OCI-LY7 (cell line): ENCODE data around the gene CXCR6.

Experiments used
- EZH2phosphoT487 ChIP-seq: fragments of 200-600 bp; sonication (generic); IDR thresholded peaks from 2 replicates; pipeline ENCODE4 v1.6.1; 2018; ENCODE audit warnings: low read depth, borderline replicate concordance, mild to moderate bottlenecking, mixed run types, antibody characterized with exemption, low read length, moderate library complexity, mixed read lengths
- TF ChIP-seq, protein P1 (sequence below): fragments of 200-600 bp; sonication (generic); conservative IDR thresholded peaks from 2 replicates; pipeline ENCODE4 v1.5.1; 2014; ENCODE audit warnings: mild to moderate bottlenecking, antibody characterized with exemption, low read length, moderate library complexity, mixed read lengths

DNA sequence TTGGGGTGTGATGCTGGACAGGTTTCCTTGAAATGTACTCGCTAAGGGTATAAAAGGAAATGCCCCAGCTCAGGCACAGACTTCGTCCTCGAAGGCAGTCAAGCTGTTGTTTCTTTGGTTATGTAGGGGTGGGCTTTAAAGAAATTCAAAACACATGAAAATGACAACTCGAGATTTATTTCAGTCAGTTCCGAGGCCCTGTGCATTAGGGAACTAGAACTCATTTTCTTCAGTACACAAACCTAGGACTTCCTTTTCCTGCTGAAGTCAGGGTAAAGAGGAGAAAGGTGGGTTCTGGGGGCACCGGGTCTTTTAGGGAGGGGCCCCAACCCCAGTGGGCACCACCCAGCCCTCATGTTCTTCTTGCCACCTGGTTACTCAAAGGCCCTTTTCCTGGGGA lies 49.2 kb upstream of the CXCR6 start:
- TF ChIP-seq EZH2phosphoT487 = no peak
- TF ChIP-seq, protein P1, sequence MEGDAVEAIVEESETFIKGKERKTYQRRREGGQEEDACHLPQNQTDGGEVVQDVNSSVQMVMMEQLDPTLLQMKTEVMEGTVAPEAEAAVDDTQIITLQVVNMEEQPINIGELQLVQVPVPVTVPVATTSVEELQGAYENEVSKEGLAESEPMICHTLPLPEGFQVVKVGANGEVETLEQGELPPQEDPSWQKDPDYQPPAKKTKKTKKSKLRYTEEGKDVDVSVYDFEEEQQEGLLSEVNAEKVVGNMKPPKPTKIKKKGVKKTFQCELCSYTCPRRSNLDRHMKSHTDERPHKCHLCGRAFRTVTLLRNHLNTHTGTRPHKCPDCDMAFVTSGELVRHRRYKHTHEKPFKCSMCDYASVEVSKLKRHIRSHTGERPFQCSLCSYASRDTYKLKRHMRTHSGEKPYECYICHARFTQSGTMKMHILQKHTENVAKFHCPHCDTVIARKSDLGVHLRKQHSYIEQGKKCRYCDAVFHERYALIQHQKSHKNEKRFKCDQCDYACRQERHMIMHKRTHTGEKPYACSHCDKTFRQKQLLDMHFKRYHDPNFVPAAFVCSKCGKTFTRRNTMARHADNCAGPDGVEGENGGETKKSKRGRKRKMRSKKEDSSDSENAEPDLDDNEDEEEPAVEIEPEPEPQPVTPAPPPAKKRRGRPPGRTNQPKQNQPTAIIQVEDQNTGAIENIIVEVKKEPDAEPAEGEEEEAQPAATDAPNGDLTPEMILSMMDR = no peak
